ENCODE data around the gene CGB1. TPM values are rescaled to one million over a fixed set of nuclear protein-coding genes. Genes with fewer than 3 reads are reported as not detected.

Gene CGB1
- polyA plus RNA-seq, 1 of the 3 experiments (the other 2 are of a cell fraction) = not detected

- ChIA-PET CTCF (interaction anchor here (1.1 to 2.6 kb wide), 5 partner anchors 10 to 155 kb away, joined by 5 to 14 read pairs (median 6); no protein-coding TSS in a partner anchor), POLR2A (no interaction called here)
- Histone ChIP-seq H3K27ac (ENCODE audit: low read depth in 2 of 2, low read length in 1 of 2) (no peak overlapping the region), H3K9ac (no peak overlapping the region), H3K36me3 (replicated peaks in 1 of 2; ENCODE audit: control insufficient read depth in 1 of 2, insufficient read depth in 2 of 2, low read length in 1 of 2) (no peaks in the 10 kb centered on the region), H4K20me1 (ENCODE audit: insufficient read depth) (no peaks in the 10 kb centered on the region), H3K27me3 (ENCODE audit: insufficient read depth) (peaks cover 8% of the 10 kb centered on the region; the same call in 1 of the 2 replicates), H3K4me1 (ENCODE audit: control insufficient read depth in 1 of 2, insufficient read depth in 2 of 2, low read depth in 1 of 2, low read length in 1 of 2) (no peaks in the 10 kb centered on the region; a peak in 1 of 4 replicates), H2AFZ (ENCODE audit: low read depth) (no peak overlapping the region), H3K4me2 (no peak overlapping the region), H3K79me2 (ENCODE audit: insufficient read depth) (no peaks in the 10 kb centered on the region), H3K9me3 (no peaks in the 10 kb centered on the region), H3K4me3 (ENCODE audit: low read depth in 2 of 2, low read length in 1 of 2) (no peak overlapping the region), H3F3A (replicated peaks; ENCODE audit: insufficient read depth) (peaks cover 14% of the 10 kb centered on the region), H3K9me2 (no peaks in the 10 kb centered on the region)
- TF ChIP-seq JUND (IDR thresholded peaks at IDR 0.05) = no peak
- no peak for DNase-seq
- WGBS (ENCODE audit: low lambda C conversion rate) = 87% methylated on average over 21 of the region's 21 CpGs
These were observed 33.7 kb upstream of the CGB1 start for GRCh38 chr19:49070416-49070815.

GRCh38 chr19:49069026-49069425 is 32.3 kb upstream of the CGB1 start:
- Histone ChIP-seq H3K4me1 (ENCODE audit: control insufficient read depth in 1 of 2, insufficient read depth in 2 of 2, low read depth in 1 of 2, low read length in 1 of 2) (peaks cover 0 to 8% of the 10 kb centered on the region in 2 experiments; a peak in 1 of 4 replicates), H4K20me1 (ENCODE audit: insufficient read depth) (no peaks in the 10 kb centered on the region), H3K4me3 (ENCODE audit: low read depth in 2 of 2, low read length in 1 of 2) (no peak overlapping the region), H3K9me2 (no peaks in the 10 kb centered on the region), H3K79me2 (ENCODE audit: insufficient read depth) (peaks cover 3% of the 10 kb centered on the region; the same call in 1 of the 2 replicates), H2AFZ (ENCODE audit: low read depth) (no peak overlapping the region), H3K4me2 (no peak overlapping the region), H3K27ac (ENCODE audit: low read depth in 2 of 2, low read length in 1 of 2) (peak overlapping the region in 1 of 2 experiments; percentile 22; a peak in 1 of 4 replicates), H3K27me3 (ENCODE audit: insufficient read depth) (peaks cover 8% of the 10 kb centered on the region; the same call in 1 of the 2 replicates), H3K36me3 (replicated peaks in 1 of 2; ENCODE audit: control insufficient read depth in 1 of 2, insufficient read depth in 2 of 2, low read length in 1 of 2) (no peaks in the 10 kb centered on the region), H3F3A (replicated peaks; ENCODE audit: insufficient read depth) (peaks cover 11% of the 10 kb centered on the region), H3K9me3 (no peaks in the 10 kb centered on the region), H3K9ac (no peak overlapping the region)
- WGBS (ENCODE audit: low lambda C conversion rate) = 75% methylated on average over 7 of the region's 9 CpGs
- CTCF ChIA-PET = interaction anchor here (1.4 to 2.6 kb wide), 6 partner anchors 9 to 140 kb away, joined by 5 to 14 read pairs (median 6); partner anchors contain the start of gene CGB7
- no peak for DNase-seq
- TF ChIP-seq SIN3A (IDR thresholded peaks at IDR 0.05; ENCODE audit: borderline replicate concordance, low read depth, low read length) (no peak), FOSL2 (IDR thresholded peaks at IDR 0.05; ENCODE audit: borderline replicate concordance, low read depth) (no peak)
- POLR2A ChIA-PET = no interaction called here

DNA sequence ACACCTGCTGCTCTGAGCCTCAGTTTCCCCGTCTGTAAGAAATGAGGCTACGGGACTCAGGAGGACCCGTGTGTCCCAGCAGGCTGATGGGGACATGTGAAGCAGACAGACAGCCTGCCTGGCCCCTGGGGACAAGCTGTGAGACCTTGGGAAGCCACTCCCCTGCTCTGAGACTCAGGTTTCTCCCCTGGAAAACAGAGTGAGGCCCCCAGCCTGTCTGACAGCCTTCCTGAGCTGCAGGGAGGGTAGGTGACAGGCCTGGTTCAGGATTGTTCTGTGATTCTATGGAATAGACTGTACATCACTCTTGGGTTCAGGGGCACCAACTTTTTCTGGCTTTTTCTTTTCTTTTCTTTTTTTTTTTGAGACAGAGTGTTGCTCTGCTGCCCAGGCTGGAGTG is 30.9 kb upstream of the CGB1 start:
- no peaks in the 10 kb centered on the region for H3K9me2 ChIP-seq
- no peak overlapping the region for H3K27ac ChIP-seq (ENCODE audit: low read depth in 2 of 2, low read length in 1 of 2)
- peaks cover 8% of the 10 kb centered on the region for H3F3A ChIP-seq (replicated peaks; ENCODE audit: insufficient read depth)
- no peaks in the 10 kb centered on the region for H3K9me3 ChIP-seq
- peaks cover 7% of the 10 kb centered on the region; the same call in 1 of the 2 replicates for H3K79me2 ChIP-seq (ENCODE audit: insufficient read depth)
- no peaks in the 10 kb centered on the region for H3K36me3 ChIP-seq (replicated peaks in 1 of 2; ENCODE audit: control insufficient read depth in 1 of 2, insufficient read depth in 2 of 2, low read length in 1 of 2)
- H4K20me1 ChIP-seq (ENCODE audit: insufficient read depth) = no peaks in the 10 kb centered on the region
- no peaks in the 10 kb centered on the region for H3K27me3 ChIP-seq (ENCODE audit: insufficient read depth)
- no peak for DNase-seq
- H3K9ac ChIP-seq = no peak overlapping the region
- H3K4me2 ChIP-seq = no peak overlapping the region
- no peak overlapping the region for H3K4me3 ChIP-seq (ENCODE audit: low read depth in 2 of 2, low read length in 1 of 2)
- ChIA-PET CTCF (interaction anchor here (1.1 to 1.5 kb wide), 2 partner anchors 10 to 131 kb away, joined by 3 to 4 read pairs; partner anchors contain the start of gene CGB7), POLR2A (no interaction called here)
- peaks cover 0 to 8% of the 10 kb centered on the region in 2 experiments; a peak in 1 of 4 replicates for H3K4me1 ChIP-seq (ENCODE audit: control insufficient read depth in 1 of 2, insufficient read depth in 2 of 2, low read depth in 1 of 2, low read length in 1 of 2)
- WGBS (ENCODE audit: low lambda C conversion rate) = 20% methylated on average over 1 of the region's 3 CpGs
- no peak overlapping the region for H2AFZ ChIP-seq (ENCODE audit: low read depth)
- no peak for TF ChIP-seq CTCF (IDR thresholded peaks at IDR 0.05)
- no peak for TF ChIP-seq MAX (IDR thresholded peaks at IDR 0.05; ENCODE audit: low read depth)
- TF ChIP-seq ZBTB33 (IDR thresholded peaks at IDR 0.05; ENCODE audit: borderline replicate concordance, low read depth) = no peak
- no peak for TF ChIP-seq ELF1 (IDR thresholded peaks at IDR 0.05)
- TF ChIP-seq, protein P1, sequence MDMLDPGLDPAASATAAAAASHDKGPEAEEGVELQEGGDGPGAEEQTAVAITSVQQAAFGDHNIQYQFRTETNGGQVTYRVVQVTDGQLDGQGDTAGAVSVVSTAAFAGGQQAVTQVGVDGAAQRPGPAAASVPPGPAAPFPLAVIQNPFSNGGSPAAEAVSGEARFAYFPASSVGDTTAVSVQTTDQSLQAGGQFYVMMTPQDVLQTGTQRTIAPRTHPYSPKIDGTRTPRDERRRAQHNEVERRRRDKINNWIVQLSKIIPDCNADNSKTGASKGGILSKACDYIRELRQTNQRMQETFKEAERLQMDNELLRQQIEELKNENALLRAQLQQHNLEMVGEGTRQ (IDR thresholded peaks at IDR 0.05; ENCODE audit: borderline replicate concordance, low read depth, low read length) = no peak
- no peak for TF ChIP-seq YY1 (IDR thresholded peaks at IDR 0.05; ENCODE audit: low read depth)
- TF ChIP-seq TCF12 (IDR thresholded peaks at IDR 0.05) = no peak
- TF ChIP-seq NFIC (IDR thresholded peaks at IDR 0.05; ENCODE audit: borderline replicate concordance) = no peak
- no peak for TF ChIP-seq CHD2 (IDR thresholded peaks at IDR 0.05; ENCODE audit: low read length, partially characterized antibody)
- TF ChIP-seq SIN3A (IDR thresholded peaks at IDR 0.05; ENCODE audit: borderline replicate concordance, low read depth, low read length) = no peak
- no peak for TF ChIP-seq SMC3 (IDR thresholded peaks at IDR 0.05; ENCODE audit: low read depth, low read length)
- no peak for TF ChIP-seq IRF3 (IDR thresholded peaks at IDR 0.05; ENCODE audit: low read depth, low read length)
- no peak for TF ChIP-seq TAF1 (IDR thresholded peaks at IDR 0.05; ENCODE audit: borderline replicate concordance, low read depth, low read length)
- TF ChIP-seq TEAD4 (IDR thresholded peaks at IDR 0.05; ENCODE audit: borderline replicate concordance, insufficient read depth) = no peak

Measured in SK-N-SH (cell line).